Karpas-422 (cell line): Measurements from ENCODE around the gene OAS2. TPM values are rescaled to one million over a fixed set of nuclear protein-coding genes. Genes with fewer than 3 reads are reported as not detected.
A peak's percentile ranks its signal among the peaks of the same experiment; 100 is the strongest.

Experiments
- DNase-seq: peaks from one replicate; pipeline ENCODE4 v3.0.0-alpha.2; 2015
- H2AFZ ChIP-seq: fragments of 200-600 bp; sonication (generic); 2 replicates; pipeline ENCODE4 v1.6.1; 2014; ENCODE audit warnings: antibody characterized with exemption, low read length, mixed read lengths
- H3K27ac ChIP-seq: fragments of 200-600 bp; sonication (generic); 2 replicates; pipeline ENCODE4 v1.5.1; 2014; ENCODE audit warnings: mild to moderate bottlenecking, low read length, moderate library complexity
- H3K27me3 ChIP-seq: fragments of 200-600 bp; sonication (generic); 2 replicates; pipeline ENCODE4 v1.6.1; 2014; ENCODE audit warnings: low read length, mixed read lengths
- H3K36me3 ChIP-seq: fragments of 200-600 bp; sonication (generic); 2 replicates; pipeline ENCODE4 v1.6.1; 2014; ENCODE audit warnings: low read length, mixed read lengths; ENCODE audit not compliant: insufficient read depth
- H3K4me1 ChIP-seq: fragments of 200-600 bp; sonication (generic); 2 replicates; pipeline ENCODE4 v1.6.1; 2014; ENCODE audit warnings: mild to moderate bottlenecking, low read length, mixed read lengths
- H3K4me2 ChIP-seq: fragments of 200-600 bp; sonication (generic); 2 replicates; pipeline ENCODE4 v1.6.1; 2014; ENCODE audit warnings: low read length, low read depth, mild to moderate bottlenecking; ENCODE audit not compliant: poor library complexity, severe bottlenecking
- H3K4me3 ChIP-seq: fragments of 200-600 bp; sonication (generic); 2 replicates; pipeline ENCODE4 v1.5.1; 2014; ENCODE audit warnings: mild to moderate bottlenecking, antibody characterized with exemption, low read length, mixed read lengths
- H3K79me2 ChIP-seq: fragments of 200-600 bp; sonication (generic); 2 replicates; pipeline ENCODE4 v1.6.1; 2014; ENCODE audit warnings: mild to moderate bottlenecking, low read length, mixed read lengths
- H3K9ac ChIP-seq: fragments of 200-600 bp; sonication (generic); 2 replicates; pipeline ENCODE4 v1.6.0; 2014; ENCODE audit warnings: low read length
- H3K9me2 ChIP-seq: fragments of 200-600 bp; sonication (generic), shearing (Covaris generic); replicated peaks from 2 replicates; pipeline ENCODE4 v1.6.0; 2014; ENCODE audit warnings: mild to moderate bottlenecking, low read length, moderate library complexity; ENCODE audit not compliant: insufficient read depth
- H3K9me3 ChIP-seq: fragments of 300-700, 200-600 bp; sonication (generic); 2 replicates; pipeline ENCODE4 v1.6.1; 2014; ENCODE audit warnings: low read length, mixed read lengths
- H4K20me1 ChIP-seq: fragments of 200-600 bp; sonication (generic); 2 replicates; pipeline ENCODE4 v1.6.1; 2014; ENCODE audit warnings: mild to moderate bottlenecking, antibody characterized with exemption, low read length, low read depth; ENCODE audit not compliant: insufficient read depth
- total RNA-seq: library from RNA; depleted of rRNA; stranded (reverse); fragments of >200 nt; shearing (Covaris generic); gene quantifications from 2 replicates; pipeline ENCODE4 v1.2.3, GENCODE V29; 2014; ENCODE audit warnings: low replicate concordance

The OAS2 gene
- total RNA-seq, 1 experiment from 2014 or later: 6.3 TPM

GRCh38 chr12:113056381-113056630, 78.0 kb downstream of the OAS2 start:
- Histone ChIP-seq H3K27ac (peak overlapping the region; percentile 99), H3K9me2 (no peaks in the 10 kb centered on the region), H3K4me2 (peak overlapping the region; percentile 86), H3K79me2 (peaks cover 68% of the 10 kb centered on the region), H3K4me1 (peaks cover 86% of the 10 kb centered on the region), H3K27me3 (no peaks in the 10 kb centered on the region), H3K4me3 (peak overlapping the region; percentile 74), H2AFZ (no peak overlapping the region), H4K20me1 (no peaks in the 10 kb centered on the region), H3K36me3 (peaks cover 35% of the 10 kb centered on the region), H3K9me3 (no peaks in the 10 kb centered on the region), H3K9ac (peak overlapping the region; percentile 89)
- no peak for DNase-seq

GRCh38 chr12:113056631-113057488, 78.5 kb downstream of the OAS2 start, which contains the start of gene DTX1:
TSS of gene DTX1 (plus strand) at chr12:113056730. CDS start at chr12:113058193, 1,463 bp downstream.
- no peak within 1 kb of the TSS for H2AFZ ChIP-seq
- H3K9me2 ChIP-seq: no peaks in the 10 kb centered on the region
- H3K79me2 ChIP-seq: peaks cover 70% of the 10 kb centered on the region
- peak within 1 kb of the TSS; percentile 86 for H3K4me2 ChIP-seq
- H3K4me1 ChIP-seq: peaks cover 86% of the 10 kb centered on the region
- H3K27ac ChIP-seq: peak within 1 kb of the TSS; percentile 99
- no peaks in the 10 kb centered on the region for H3K27me3 ChIP-seq
- no peaks in the 10 kb centered on the region for H4K20me1 ChIP-seq
- no peaks in the 10 kb centered on the region for H3K9me3 ChIP-seq
- peaks cover 35% of the 10 kb centered on the region for H3K36me3 ChIP-seq
- H3K4me3 ChIP-seq: peak within 1 kb of the TSS; percentile 74
- peak within 1 kb of the TSS; percentile 89 for H3K9ac ChIP-seq
- DNase-seq: peak; percentile 83

- H3K27ac ChIP-seq: peak overlapping the region; percentile 99
- peak; percentile 76 for DNase-seq
- peak overlapping the region; percentile 74 for H3K4me3 ChIP-seq
- peaks cover 86% of the 10 kb centered on the region for H3K4me1 ChIP-seq
- H3K36me3 ChIP-seq: peaks cover 35% of the 10 kb centered on the region
- H3K9ac ChIP-seq: peak overlapping the region; percentile 89
- no peaks in the 10 kb centered on the region for H3K27me3 ChIP-seq
- no peaks in the 10 kb centered on the region for H3K9me2 ChIP-seq
- H3K79me2 ChIP-seq: peaks cover 71% of the 10 kb centered on the region
- H4K20me1 ChIP-seq: no peaks in the 10 kb centered on the region
- H3K9me3 ChIP-seq: no peaks in the 10 kb centered on the region
- peak overlapping the region; percentile 86 for H3K4me2 ChIP-seq
- no peak overlapping the region for H2AFZ ChIP-seq
Measured at GRCh38 chr12:113057565-113058485, 79.5 kb downstream of the OAS2 start.

- H3K9me2 ChIP-seq: no peaks in the 10 kb centered on the region
- peak overlapping the region; percentile 74 for H3K4me3 ChIP-seq
- H3K9ac ChIP-seq: peak overlapping the region; percentile 89
- H3K9me3 ChIP-seq: no peaks in the 10 kb centered on the region
- no peak overlapping the region for H2AFZ ChIP-seq
- H3K79me2 ChIP-seq: peaks cover 78% of the 10 kb centered on the region
- DNase-seq: peak; percentile 64
- H4K20me1 ChIP-seq: no peaks in the 10 kb centered on the region
- peaks cover 86% of the 10 kb centered on the region for H3K4me1 ChIP-seq
- H3K27ac ChIP-seq: peak overlapping the region; percentile 99
- no peaks in the 10 kb centered on the region for H3K27me3 ChIP-seq
- H3K36me3 ChIP-seq: peaks cover 35% of the 10 kb centered on the region
- H3K4me2 ChIP-seq: peak overlapping the region; percentile 86
Measured at GRCh38 chr12:113058553-113058952, 80.2 kb downstream of the OAS2 start.

GRCh38 chr12:113059071-113059595, 80.8 kb downstream of the OAS2 start:
- no peaks in the 10 kb centered on the region for H3K27me3 ChIP-seq
- peak overlapping the region; percentile 99 for H3K27ac ChIP-seq
- no peaks in the 10 kb centered on the region for H3K9me3 ChIP-seq
- H3K4me3 ChIP-seq: peak overlapping the region; percentile 74
- no peaks in the 10 kb centered on the region for H4K20me1 ChIP-seq
- H2AFZ ChIP-seq: no peak overlapping the region
- no peaks in the 10 kb centered on the region for H3K9me2 ChIP-seq
- peaks cover 84% of the 10 kb centered on the region for H3K79me2 ChIP-seq
- peak overlapping the region; percentile 89 for H3K9ac ChIP-seq
- peaks cover 35% of the 10 kb centered on the region for H3K36me3 ChIP-seq
- DNase-seq: peak; percentile 67
- peak overlapping the region; percentile 86 for H3K4me2 ChIP-seq
- H3K4me1 ChIP-seq: peaks cover 88% of the 10 kb centered on the region

- Histone ChIP-seq H3K4me1 (peaks cover 88% of the 10 kb centered on the region), H3K79me2 (peaks cover 83% of the 10 kb centered on the region), H3K4me3 (peak overlapping the region; percentile 74), H3K9me3 (no peaks in the 10 kb centered on the region), H3K9ac (peak overlapping the region; percentile 89), H3K9me2 (no peaks in the 10 kb centered on the region), H3K4me2 (peak overlapping the region; percentile 86), H3K27ac (peak overlapping the region; percentile 99), H3K36me3 (peaks cover 38% of the 10 kb centered on the region), H4K20me1 (no peaks in the 10 kb centered on the region), H3K27me3 (no peaks in the 10 kb centered on the region), H2AFZ (no peak overlapping the region)
- peak; percentile 69 for DNase-seq
Measured at GRCh38 chr12:113060336-113060960, 82.1 kb downstream of the OAS2 start.

- Histone ChIP-seq H4K20me1 (no peaks in the 10 kb centered on the region), H2AFZ (no peak overlapping the region), H3K27ac (peak overlapping the region; percentile 99), H3K4me2 (peak overlapping the region; percentile 86), H3K9me3 (no peaks in the 10 kb centered on the region), H3K36me3 (peaks cover 41% of the 10 kb centered on the region), H3K9ac (peak overlapping the region; percentile 89), H3K79me2 (peaks cover 82% of the 10 kb centered on the region), H3K4me3 (peak overlapping the region; percentile 74; the same call in 1 of the 2 replicates), H3K9me2 (no peaks in the 10 kb centered on the region), H3K4me1 (peaks cover 88% of the 10 kb centered on the region), H3K27me3 (no peaks in the 10 kb centered on the region)
- peak; percentile 71 for DNase-seq
Measured at GRCh38 chr12:113061061-113061694, 82.9 kb downstream of the OAS2 start.
